T-helper 2 cell treated with Interferon-gamma antibody and Interleukin-4, amounts not matched to agents 100 ng/mL and 5 ng/mL, for 36 hours (primary cell): ENCODE measurements around the gene KIR3DL1. TPM values are rescaled to one million over a fixed set of nuclear protein-coding genes. Genes with fewer than 3 reads are reported as not detected.
"Not testable (repeated sequence)": the region's sequence is repeated elsewhere in the genome, so short reads cannot be mapped to it uniquely, and the experiment has no call there.

Experiments
- intact Hi-C: fragments of 100-400 bp; cut with micrococcal nuclease; formaldehyde crosslinking; loops from one replicate; pipeline ENCODE4 v1.15.1; 2023
- total RNA-seq: library from RNA; stranded (reverse); gene quantifications from 2 replicates; pipeline ENCODE4 v1.2.3, GENCODE V29; 2022

KIR3DL1 gene
- total RNA-seq: not detected in 2 replicates

DNA sequence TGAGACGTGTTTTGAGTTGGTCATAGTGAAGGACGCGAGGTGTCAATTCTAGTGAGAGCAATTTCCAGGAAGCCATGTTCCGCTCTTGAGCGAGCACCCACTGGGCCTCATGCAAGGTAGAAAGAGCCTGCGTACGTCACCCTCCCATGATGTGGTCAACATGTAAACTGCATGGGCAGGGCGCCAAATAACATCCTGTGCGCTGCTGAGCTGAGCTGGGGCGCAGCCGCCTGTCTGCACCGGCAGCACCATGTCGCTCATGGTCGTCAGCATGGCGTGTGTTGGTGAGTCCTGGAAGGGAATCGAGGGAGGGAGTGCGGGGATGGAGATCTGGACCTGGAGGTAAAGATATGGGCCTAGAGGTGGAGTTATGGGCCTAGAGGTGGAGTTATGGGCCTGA lies at the start of gene KIR3DL1:
Gene KIR3DL1 (plus strand): TSS at position 218 of the 400 bp plus-strand sequence.
- intact Hi-C loops: not testable (repeated sequence)

DNA sequence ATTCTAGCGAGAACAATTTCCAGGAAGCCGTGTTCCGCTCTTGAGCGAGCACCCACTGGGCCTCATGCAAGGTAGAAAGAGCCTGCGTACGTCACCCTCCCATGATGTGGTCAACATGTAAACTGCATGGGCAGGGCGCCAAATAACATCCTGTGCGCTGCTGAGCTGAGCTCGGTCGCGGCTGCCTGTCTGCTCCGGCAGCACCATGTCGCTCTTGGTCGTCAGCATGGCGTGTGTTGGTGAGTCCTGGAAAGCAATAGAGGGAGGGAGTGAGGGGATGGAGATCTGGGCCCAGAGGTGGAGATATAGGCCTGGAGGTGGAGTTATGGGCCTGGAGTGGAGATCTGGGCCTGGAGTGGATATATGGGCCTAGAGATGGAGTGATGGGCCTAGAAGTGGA lies 46.6 kb upstream of the KIR3DL1 start, which contains the start of gene KIR2DL1:
Gene KIR2DL1 (plus strand): TSS at position 148 of the 400 bp plus-strand sequence. CDS start 58 bp downstream, at position 206.
- intact Hi-C loops: not testable (repeated sequence)

DNA sequence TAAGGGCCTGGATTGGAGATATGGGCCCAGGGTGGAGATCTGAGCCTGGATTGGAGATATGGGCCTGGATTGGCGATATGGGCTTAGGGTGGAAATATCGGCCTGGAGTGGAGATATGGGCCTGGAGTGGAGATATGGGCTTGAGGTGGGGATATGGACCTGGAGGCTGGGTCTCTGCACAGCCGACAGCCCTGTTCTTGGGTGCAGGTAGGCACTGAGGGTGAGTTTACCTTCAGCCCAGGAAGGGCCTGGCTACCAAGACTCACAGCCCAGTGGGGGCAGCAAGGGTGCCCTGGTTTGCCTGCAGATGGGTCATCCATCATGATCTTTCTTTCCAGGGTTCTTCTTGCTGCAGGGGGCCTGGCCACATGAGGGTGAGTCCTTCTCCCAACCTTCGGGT lies 45.8 kb upstream of the KIR3DL1 start:
- intact Hi-C loops: not testable (repeated sequence)

DNA sequence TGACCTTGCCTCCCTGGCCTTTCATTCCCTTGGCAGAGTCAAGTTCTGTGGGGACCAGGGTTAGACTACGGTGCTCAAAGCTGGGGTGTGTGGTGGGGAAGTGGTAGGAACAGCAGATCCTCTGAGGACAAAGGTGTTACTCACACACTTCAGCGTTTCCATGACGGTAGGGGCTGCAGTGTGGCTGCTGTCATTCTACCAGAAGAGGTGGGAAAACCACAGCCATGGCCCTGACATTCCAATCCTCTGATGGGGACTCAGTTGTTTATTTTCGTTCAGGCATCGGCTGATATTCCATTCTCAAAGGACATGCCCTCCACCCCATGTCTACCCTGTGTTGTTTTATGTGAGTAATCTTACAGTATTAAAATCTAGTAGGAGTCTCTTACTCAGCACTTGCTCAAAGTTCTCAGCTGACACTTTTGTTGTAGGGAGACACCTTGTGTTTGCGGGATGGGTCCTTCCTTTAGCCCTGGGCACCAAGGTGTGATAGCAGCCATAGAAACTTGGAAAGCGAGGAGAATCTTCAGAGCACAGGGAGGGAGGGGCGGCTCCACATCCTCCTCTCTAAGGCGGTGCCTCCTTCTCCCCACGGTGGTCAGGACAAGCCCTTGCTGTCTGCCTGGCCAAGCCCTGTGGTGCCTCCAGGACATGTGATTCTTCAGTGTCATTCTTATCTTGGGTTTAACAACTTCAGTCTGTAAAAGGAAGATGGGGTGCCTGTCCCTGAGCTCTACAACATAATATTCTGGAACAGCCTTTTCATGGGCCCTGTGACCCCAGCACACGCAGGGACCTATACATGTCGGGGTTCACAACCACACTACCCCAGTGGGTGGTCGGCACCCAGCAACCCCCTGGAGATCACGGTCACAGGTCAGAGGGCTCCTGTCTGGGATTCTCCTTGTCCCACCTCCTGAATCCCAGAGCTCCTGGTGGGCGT lies 45.0 kb upstream of the KIR3DL1 start:
- intact Hi-C loops: not testable (repeated sequence)

DNA sequence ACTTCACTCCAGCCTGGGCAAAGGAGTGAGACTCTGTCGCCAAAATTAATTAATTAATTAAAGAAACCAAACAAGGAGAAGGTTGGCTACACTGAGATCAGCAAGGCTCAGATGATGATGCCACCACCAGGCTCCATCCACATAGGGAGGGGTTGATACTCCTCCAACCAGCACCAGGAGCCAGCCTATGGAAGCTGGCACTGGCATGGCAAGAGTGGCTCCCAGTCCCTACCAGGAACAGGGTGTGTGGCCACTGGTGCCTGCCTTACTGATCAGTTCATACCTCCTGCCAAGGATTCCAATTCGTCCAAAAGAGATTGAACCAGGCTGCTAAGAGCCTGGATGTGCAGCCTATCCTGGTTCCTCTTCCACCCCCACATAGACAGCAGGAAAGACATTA lies 43.6 kb upstream of the KIR3DL1 start:
- intact Hi-C loops: not testable (repeated sequence)

DNA sequence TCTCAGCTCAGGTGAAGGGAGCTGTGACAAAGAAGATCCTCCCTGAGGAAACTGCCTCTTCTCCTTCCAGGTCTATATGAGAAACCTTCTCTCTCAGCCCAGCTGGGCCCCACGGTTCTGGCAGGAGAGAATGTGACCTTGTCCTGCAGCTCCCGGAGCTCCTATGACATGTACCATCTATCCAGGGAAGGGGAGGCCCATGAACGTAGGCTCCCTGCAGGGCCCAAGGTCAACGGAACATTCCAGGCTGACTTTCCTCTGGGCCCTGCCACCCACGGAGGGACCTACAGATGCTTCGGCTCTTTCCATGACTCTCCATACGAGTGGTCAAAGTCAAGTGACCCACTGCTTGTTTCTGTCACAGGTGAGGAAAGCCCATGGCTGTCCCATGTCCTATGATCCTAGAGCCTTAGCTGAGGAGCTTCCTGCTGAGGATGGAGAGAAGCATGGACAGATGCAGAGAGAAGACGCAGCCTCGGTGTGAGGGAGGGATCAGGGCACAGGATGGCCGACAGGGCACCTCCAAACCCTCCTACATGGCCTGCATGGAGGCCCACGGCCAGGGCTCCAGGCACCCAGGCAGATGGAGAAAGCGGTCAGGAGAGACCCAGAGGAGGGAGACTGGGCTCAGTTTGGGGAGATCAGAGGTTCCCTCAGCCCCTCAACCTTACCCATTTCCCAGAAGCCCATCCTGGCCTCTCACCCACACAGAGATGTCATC lies 41.0 kb upstream of the KIR3DL1 start:
- intact Hi-C loops: not testable (repeated sequence)

DNA sequence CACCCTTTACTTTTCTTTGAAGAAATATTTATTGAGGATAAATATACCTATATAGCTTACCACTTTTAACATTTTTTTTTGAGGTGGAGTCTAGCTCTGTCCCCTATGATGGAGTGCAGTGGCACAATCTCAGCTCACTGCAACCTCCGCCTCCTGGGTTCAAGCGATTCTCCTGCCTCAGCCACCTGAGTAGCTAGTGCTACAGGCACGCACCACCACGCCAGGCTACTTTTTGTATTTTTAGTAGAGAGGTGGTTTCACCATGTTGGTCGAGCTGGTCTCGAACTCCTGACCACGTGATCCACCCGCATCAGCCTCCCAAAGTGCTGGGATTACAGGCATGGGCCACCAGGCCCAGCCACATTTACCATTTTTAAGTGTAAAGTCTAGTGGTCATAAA lies 40.4 kb upstream of the KIR3DL1 start:
- intact Hi-C loops: not testable (repeated sequence)

DNA sequence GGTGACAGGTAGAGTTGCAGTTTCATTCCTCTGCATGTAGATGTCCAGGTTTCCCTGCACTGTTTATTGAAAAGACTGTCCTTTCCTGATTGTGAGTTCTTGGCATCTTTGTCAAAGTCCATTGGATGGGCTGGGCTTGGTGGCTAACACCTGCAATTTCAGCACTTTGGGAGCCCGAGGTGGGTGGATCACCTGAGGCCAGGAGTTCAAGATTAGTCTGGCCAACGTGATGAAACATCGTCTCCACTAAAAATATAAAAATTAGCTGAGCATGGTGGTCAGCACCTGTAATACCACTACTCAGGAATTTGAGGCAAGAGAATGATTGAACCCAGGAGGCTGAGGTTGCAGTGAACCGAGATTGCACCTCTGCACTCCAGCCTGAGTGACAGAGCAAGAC lies 38.4 kb upstream of the KIR3DL1 start:
- intact Hi-C loops: not testable (repeated sequence)

DNA sequence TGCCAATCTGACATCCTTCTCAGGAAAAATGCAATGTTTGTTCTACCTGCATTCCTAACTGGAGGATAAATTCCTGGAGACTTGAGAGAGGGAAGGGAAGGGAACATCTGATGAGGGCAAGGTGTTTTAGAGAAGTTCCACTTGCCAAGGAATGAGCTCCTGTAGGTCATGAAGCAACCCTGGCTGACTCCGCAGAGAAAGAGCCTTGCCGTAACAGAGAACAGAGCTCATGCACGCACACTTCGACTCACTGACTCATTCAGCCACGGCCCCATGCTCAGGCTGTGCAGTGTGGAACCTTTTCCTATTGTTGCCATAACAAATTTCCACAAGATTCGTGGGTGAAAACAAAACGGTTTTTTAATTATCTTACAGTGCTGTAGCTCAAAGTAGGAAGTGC lies 37.4 kb upstream of the KIR3DL1 start:
- intact Hi-C loops: not testable (repeated sequence)

DNA sequence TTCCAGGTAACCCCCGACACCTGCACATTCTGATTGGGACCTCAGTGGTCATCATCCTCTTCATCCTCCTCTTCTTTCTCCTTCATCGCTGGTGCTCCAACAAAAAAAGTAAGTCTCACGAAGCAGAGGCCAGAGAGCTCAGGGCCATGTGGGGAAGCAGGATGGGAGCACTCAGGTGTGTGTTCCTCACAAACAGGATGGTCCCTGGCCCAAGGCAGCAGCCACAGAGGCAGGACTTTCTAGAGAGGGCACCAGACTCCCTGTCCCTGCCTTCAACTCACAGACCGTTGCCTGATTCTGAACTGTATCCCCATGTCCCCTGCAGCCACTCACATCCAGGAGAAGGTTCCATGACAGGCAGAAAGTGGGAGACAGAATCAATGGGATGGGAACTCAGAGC lies 33.4 kb upstream of the KIR3DL1 start:
- intact Hi-C loops: not testable (repeated sequence)

DNA sequence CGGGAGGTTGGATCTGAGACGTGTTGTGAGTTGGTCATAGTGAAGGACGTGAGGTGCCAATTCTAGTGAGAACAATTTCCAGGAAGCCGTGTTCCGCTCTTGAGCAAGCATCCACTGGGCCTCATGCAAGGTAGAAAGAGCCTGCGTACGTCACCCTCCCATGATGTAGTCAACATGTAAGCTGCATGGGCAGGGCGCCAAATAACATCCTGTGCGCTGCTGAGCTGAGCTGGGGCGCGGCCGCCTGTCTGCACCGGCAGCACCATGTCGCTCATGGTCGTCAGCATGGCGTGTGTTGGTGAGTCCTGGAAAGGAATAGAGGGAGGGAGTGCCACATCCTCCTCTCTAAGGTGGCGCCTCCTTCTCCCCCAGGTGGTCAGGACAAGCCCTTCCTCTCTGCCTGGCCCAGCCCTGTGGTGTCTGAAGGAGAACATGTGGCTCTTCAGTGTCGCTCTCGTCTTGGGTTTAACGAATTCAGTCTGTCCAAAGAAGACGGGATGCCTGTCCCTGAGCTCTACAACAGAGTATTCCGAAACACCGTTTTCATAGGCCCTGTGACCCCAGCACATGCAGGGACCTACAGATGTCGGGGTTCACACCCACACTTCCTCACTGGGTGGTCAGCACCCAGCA lies 30.1 kb upstream of the KIR3DL1 start:
- intact Hi-C loops: not testable (repeated sequence)

DNA sequence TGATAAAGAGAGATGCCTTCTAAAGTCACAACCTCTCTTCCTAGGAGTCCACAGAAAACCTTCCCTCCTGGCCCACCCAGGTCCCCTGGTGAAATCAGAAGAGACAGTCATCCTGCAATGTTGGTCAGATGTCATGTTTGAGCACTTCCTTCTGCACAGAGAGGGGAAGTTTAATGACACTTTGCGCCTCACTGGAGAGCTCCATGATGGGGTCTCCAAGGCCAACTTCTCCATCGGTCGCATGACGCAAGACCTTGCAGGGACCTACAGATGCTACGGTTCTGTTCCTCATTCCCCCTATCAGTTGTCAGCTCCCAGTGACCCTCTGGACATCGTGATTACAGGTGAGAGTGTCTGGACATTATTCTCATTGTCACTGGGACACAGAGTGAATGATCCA lies 28.1 kb upstream of the KIR3DL1 start:
- intact Hi-C loops: not testable (repeated sequence)

DNA sequence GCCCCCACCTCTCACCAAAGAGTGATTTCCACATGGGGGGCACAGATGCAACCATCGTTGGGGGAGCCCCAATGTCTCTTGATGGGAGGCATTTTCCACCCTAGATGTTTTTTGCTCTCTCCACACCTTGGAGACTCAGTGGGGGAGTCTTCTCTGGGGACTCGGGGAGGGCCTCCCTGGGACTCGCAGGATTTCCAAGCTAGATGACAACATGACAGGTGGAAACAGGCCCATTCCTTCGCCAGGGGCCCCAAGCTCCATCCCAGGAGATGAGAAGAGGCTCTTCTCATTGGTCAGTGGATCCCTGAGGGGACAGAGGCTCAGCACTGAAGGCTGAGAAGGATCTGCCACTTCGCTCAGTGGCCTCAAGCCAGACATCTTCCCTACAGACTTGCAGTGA lies 25.6 kb upstream of the KIR3DL1 start:
- intact Hi-C loops: no loop called here

DNA sequence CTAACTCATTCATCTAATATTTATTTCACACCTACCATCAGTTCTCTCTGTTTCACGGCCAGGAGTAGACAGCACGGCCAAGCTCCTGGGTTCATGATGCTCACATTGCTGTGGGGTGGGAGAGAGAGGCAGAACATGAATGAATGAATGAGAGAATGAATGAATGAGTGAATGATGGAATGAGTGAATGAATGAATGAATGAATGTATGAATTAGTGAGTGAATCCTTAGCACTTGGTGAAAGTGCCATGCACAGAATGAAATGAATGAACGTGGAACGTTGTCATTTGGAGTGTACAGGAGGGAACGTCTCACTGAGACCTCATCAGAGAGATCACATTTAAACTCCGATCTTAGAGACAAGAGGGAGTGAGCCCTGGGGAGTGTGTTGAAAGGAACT lies 24.8 kb upstream of the KIR3DL1 start:
- intact Hi-C loops: no loop called here

DNA sequence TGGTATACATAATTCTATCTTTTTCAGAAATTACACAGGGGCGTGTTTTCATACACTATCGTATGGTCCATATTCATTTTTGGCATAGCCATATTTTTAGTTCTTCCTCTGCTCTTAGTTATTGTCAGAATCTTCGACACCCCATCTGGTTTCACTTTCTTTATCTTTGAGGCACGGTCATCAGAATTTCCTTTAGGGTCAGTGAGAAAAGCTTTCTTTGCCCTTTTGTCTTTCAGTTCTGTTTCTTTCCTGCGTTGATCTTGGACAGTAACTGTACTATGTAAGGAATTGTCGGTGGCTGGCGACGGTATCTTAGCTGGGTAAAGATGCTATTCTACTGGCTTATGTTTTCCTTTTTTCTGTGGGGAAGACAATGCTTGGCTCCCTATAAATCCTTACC lies 23.5 kb upstream of the KIR3DL1 start:
- intact Hi-C loops: no loop called here

DNA sequence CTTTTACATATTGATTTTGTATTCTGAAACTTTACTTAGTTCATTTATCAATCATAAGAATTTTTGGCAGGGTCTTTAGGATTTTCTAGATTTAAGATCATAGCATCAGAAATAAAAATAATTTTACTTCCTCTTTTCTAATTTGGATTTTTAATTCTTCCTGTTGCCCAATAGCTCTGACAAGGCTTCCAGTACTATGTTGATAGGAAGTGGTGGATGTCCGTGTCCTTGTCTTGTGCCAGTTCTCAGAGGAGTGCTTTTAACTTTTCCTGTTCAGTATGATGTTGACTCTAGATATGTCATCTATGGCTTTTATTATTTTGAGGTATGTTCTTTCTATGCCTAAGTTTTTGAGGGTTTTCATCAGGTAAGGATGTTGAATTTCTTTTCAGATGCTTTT lies 20.5 kb upstream of the KIR3DL1 start:
- intact Hi-C loops: no loop called here

DNA sequence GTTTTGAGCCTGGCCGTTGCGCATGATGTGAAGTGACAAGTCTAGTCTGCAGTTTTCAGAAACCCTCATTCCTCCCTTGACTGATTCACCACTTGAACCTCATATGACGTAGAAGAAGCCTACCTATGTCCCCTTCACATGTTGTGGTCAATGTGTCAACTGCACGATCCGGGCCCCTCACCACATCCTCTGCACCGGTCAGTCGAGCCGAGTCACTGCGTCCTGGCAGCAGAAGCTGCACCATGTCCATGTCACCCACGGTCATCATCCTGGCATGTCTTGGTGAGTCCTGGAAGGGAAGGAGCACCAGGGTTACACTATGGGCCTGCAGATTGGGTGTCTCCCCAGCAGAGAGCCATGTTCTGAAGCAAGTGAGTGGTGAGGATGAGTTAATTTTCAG lies 12.9 kb upstream of the KIR3DL1 start, which contains the start of gene KIR2DL4:
Gene KIR2DL4 (plus strand): TSS at position 201 of the 400 bp plus-strand sequence. CDS start 42 bp downstream, at position 243.
- intact Hi-C loops: no loop called here

DNA sequence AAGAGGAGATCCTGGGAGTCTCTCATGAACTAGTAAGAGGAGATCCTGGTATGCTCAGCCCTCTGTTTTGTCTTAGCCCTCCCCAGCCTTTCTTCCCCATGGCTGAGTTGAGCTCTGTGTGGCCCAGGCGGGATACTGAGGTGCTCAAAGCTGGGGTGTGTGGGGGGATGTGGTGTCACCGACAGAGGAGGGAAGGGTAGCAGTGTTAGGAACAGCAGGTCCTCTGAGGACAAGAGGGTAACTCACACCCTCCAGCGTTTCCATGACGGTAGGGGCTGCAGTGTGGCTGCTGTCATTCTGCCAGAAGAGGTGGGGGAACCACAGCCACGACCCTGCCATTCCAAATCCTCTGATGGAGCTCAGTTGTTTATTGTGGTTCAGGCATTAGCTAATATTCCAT lies 12.2 kb upstream of the KIR3DL1 start:
- intact Hi-C loops: no loop called here

DNA sequence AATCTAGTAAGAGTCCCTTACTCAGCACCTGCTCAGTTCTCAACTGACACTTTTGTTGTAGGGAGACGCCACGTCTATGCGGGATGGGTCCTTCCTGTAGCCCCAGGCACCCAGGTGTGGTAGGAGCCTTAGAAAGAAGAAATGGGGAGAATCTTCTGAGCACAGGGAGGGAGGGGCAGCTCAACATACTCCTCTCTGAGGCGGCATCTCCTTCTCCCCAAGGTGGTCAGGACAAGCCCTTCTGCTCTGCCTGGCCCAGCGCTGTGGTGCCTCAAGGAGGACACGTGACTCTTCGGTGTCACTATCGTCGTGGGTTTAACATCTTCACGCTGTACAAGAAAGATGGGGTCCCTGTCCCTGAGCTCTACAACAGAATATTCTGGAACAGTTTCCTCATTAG lies 11.7 kb upstream of the KIR3DL1 start:
- intact Hi-C loops: no loop called here

DNA sequence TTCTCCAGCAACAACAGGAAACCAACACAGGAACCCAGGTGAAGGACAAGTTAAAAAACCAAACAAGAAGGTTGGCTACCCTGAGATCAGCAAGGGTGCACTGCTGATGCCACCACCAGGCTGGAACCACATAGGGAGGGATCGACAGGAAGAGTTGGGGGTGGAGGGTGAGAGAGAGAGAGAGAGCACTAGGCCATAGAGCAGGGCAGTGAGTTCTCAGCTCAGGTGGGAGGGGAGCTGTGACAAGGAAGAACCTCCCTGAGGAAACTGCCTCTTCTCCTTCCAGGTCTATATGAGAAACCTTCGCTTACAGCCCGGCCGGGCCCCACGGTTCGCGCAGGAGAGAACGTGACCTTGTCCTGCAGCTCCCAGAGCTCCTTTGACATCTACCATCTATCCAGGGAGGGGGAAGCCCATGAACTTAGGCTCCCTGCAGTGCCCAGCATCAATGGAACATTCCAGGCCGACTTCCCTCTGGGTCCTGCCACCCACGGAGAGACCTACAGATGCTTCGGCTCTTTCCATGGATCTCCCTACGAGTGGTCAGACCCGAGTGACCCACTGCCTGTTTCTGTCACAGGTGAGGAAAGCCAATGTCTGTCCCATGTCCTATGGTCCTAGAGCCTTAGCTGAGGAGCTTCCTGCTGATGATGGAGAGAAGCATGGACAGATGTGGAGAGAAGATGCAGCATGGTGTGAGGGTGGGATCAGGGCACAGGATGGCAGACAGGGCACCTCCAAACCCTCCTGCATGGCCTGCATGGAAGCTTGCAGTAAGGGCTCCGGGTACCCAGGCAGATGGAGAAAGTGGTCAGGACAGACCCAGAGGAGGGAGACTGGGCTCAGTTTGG lies 10.4 kb upstream of the KIR3DL1 start:
- intact Hi-C loops: no loop called here

DNA sequence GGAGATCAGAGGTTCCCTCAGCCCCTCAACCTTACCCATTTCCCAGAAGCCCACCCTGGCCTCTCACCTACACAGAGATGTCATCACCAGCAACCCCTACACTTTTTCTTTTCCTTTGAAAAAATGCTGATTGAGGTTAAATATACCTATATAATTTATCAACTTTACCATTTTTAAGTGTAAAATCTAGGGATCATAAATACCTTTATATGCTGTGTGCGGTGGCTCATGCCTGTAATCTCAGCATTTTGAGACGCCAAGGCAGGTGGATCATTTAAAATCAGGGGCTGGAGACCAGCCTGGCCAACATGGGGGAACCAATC lies 9.8 kb upstream of the KIR3DL1 start:
- intact Hi-C loops: no loop called here
